K562 (cell line): ENCODE results near the gene DEPDC1B. TPM values are rescaled to one million over a fixed set of nuclear protein-coding genes. Genes with fewer than 3 reads are reported as not detected.

Source experiments
- ATAC-seq: fragments of 200-7000 bp; cut with Tn5 transposase; 3 replicates; pipeline ENCODE4 v1.9.1; 2020; ENCODE audit warnings: moderate library complexity
- BruUV-seq: library from RNA; stranded (reverse); fragments of 400-500 nt; replicated peaks from 2 replicates; lab custom pipeline; 2021; lab: Mats Ljungman, UMichigan
- CTCF ChIA-PET: fragments of 300-600 bp; formaldehyde crosslinking; extraction: SDS; loops from one replicate; lab custom pipeline; 2021; ENCODE audit warnings: low intra/inter-chr PET ratio; lab: Yijun Ruan, JAX
- POLR2A ChIA-PET: fragments of 300-600, 350-650 bp; sonication (Branson Sonifier 250); formaldehyde crosslinking; extraction: SDS; loops from one replicate; lab custom pipeline; 2021; ENCODE audit warnings: antibody characterized with exemption, inconsistent platforms; lab: Yijun Ruan, JAX
- DNase-seq, 4 experiments: peaks; one replicate each; pipeline versions ENCODE4 v3.0.0 to v3.0.0-alpha.2; 2011 to 2018; ENCODE audit warnings: low spot score in 3 of 4, mixed read lengths in 3 of 4; ENCODE audit errors: extremely low read depth in 1 of 4
- FAIRE-seq: peaks from 2 replicates; lab custom pipeline; 2011; peaks lifted over from hg19 to GRCh38; lab: Jason Lieb, UNC
- H2AFZ ChIP-seq: 2 replicates; pipeline ENCODE4 v1.6.0; 2011; ENCODE audit warnings: low read depth, low read length, control low read depth, inconsistent platforms
- H3K27ac ChIP-seq: fragments of 200-600 bp; 3 replicates; pipeline ENCODE4 v1.8.0; 2011; ENCODE audit warnings: low read depth, mild to moderate bottlenecking, control low read depth, inconsistent platforms, low read length, moderate library complexity, mixed read lengths; ENCODE audit errors: extremely low read depth
- H3K27me3 ChIP-seq, 2 experiments: fragments of 300-600 bp in 1 of 2; 2 replicates in 1 of 2; 3 replicates in 1 of 2; pipeline versions ENCODE4 v1.6.0 to v1.8.0; 2011; ENCODE audit warnings: inconsistent platforms in 2 of 2, low read length in 2 of 2, mild to moderate bottlenecking in 1 of 2, mixed read lengths in 1 of 2, moderate library complexity in 1 of 2; ENCODE audit not compliant: control insufficient read depth in 2 of 2, insufficient read depth in 2 of 2
- H3K36me3 ChIP-seq: fragments of 300-600 bp; 3 replicates; pipeline ENCODE4 v1.8.0; 2011; ENCODE audit warnings: mild to moderate bottlenecking, low read length, inconsistent platforms; ENCODE audit not compliant: control insufficient read depth, insufficient read depth
- H3K4me1 ChIP-seq, 2 experiments: fragments of 200-600 bp in 1 of 2; replicated peaks in 1 of 2; 2 replicates in 1 of 2; 3 replicates in 1 of 2; pipeline versions ENCODE4 v1.5.1 to v1.8.0; 2011; ENCODE audit warnings: inconsistent platforms in 2 of 2, low read length in 2 of 2, mild to moderate bottlenecking in 1 of 2, mixed read lengths in 1 of 2, moderate library complexity in 1 of 2; ENCODE audit not compliant: control insufficient read depth in 2 of 2, insufficient read depth in 2 of 2
- H3K4me2 ChIP-seq: 2 replicates; pipeline ENCODE4 v1.6.1; 2011; ENCODE audit warnings: low read length, control low read depth, inconsistent platforms, mixed read lengths; ENCODE audit not compliant: insufficient read depth
- H3K4me3 ChIP-seq: fragments of 200-600 bp; sonication (generic), shearing (Covaris generic); 2 replicates; pipeline ENCODE4 v1.5.1; 2016; ENCODE audit warnings: control low read depth, inconsistent platforms
- H3K79me2 ChIP-seq: fragments of 200-600 bp; 3 replicates; pipeline ENCODE4 v1.8.0; 2011; ENCODE audit warnings: low read length, inconsistent platforms; ENCODE audit not compliant: control insufficient read depth, insufficient read depth
- H3K9ac ChIP-seq, 2 experiments: 2 replicates each; pipeline versions ENCODE4 v1.6.0 to v1.6.1; 2011; ENCODE audit warnings: low read depth in 2 of 2, low read length in 2 of 2, control low read depth in 1 of 2, inconsistent platforms in 1 of 2, mild to moderate bottlenecking in 1 of 2, mixed read lengths in 1 of 2; ENCODE audit not compliant: insufficient read depth in 1 of 2
- H3K9me1 ChIP-seq: one replicate; pipeline ENCODE4 v1.6.0; 2011; ENCODE audit warnings: inconsistent platforms, mild to moderate bottlenecking, low read length, moderate library complexity; ENCODE audit not compliant: control insufficient read depth, insufficient read depth
- H3K9me3 ChIP-seq: replicated peaks from 2 replicates; pipeline ENCODE4 v1.5.1; 2011; ENCODE audit warnings: low read depth, low read length, inconsistent platforms; ENCODE audit not compliant: control insufficient read depth, insufficient read depth
- H4K20me1 ChIP-seq: replicated peaks from 2 replicates; pipeline ENCODE4 v1.6.1; 2011; ENCODE audit warnings: low read length, inconsistent platforms, mixed read lengths; ENCODE audit not compliant: control insufficient read depth, insufficient read depth
- HNRNPLL ChIP-seq: fragments of 200-400 bp; formaldehyde crosslinking; IDR thresholded peaks from 2 replicates; pipeline ENCODE4 v1.6.1; 2017; ENCODE audit warnings: low read length, low read depth, mild to moderate bottlenecking; ENCODE audit not compliant: poor library complexity, severe bottlenecking
- NONO ChIP-seq, 2 experiments: fragments of 200-400 bp in 1 of 2; fragments of 450-650 bp in 1 of 2; formaldehyde crosslinking in 1 of 2; IDR thresholded peaks; 2 replicates each; pipeline ENCODE4 v1.6.1; 2017; ENCODE audit warnings: low read depth in 2 of 2, mild to moderate bottlenecking in 2 of 2, moderate library complexity in 2 of 2, low read length in 1 of 2
- RAD21 ChIP-seq, 2 experiments: fragments of 250-450 bp in 1 of 2; fragments of 450-650 bp in 1 of 2; sonication (Bioruptor Pico) in 1 of 2; formaldehyde crosslinking in 1 of 2; IDR thresholded peaks in 1 of 2; conservative IDR thresholded peaks in 1 of 2; 2 replicates each; pipeline versions ENCODE4 v1.4.0 to v1.8.0; 2020 to 2022; ENCODE audit warnings: mild to moderate bottlenecking in 2 of 2, moderate library complexity in 1 of 2
- ZNF766 ChIP-seq: fragments of 200-800 bp; sonication (Bioruptor generic); conservative IDR thresholded peaks from 2 replicates; pipeline ENCODE4 v1.6.1; 2016; ENCODE audit warnings: missing genetic modification characterization, missing compliant biosample characterization
- WGBS: fragments of 100-300 bp; shearing (Covaris generic); methylation state at CpG from one replicate; pipeline ENCODE4 v1.1.6; 2016; ENCODE audit warnings: low coverage, mixed read lengths; ENCODE audit not compliant: insufficient coverage; ENCODE audit errors: missing lambda C conversion rate; 5-methylcytosine and 5-hydroxymethylcytosine counted together
- in situ Hi-C: fragments of 300-500 bp; cut with MboI; formaldehyde crosslinking; loops from 4 replicates; pipeline ENCODE4 v1.15.0; 2018; ENCODE audit warnings: inconsistent platforms, mixed read lengths
- intact Hi-C: fragments of 100-400 bp; cut with micrococcal nuclease; formaldehyde crosslinking; loops from 2 replicates; pipeline ENCODE4 v1.14.2; 2022
- polyA plus RNA-seq, 8 experiments: library from polyadenylated mRNA; depleted of rRNA in 4 of 8; stranded (reverse) in 5 of 8; unstranded in 3 of 8; fragments of >200 nt; fragmentation: Nextera tagmentation in 2 of 8; fragmentation: Illumina TruSeq in 1 of 8; extraction: Ambion mirVana in 2 of 8; extraction: Trizol in 1 of 8; gene quantifications; 2 replicates each; pipeline versions ENCODE4 v1.2.1 to v1.2.3, GENCODE V29; 2011 to 2014; ENCODE audit warnings: inconsistent platforms in 1 of 8, missing spikeins in 1 of 8
- total RNA-seq, 7 experiments: library from RNA; depleted of rRNA in 6 of 7; stranded (reverse); fragments of >200 nt in 6 of 7; fragmentation: Illumina TruSeq in 2 of 7; extraction: Trizol in 2 of 7; gene quantifications; 2 replicates each; pipeline versions ENCODE4 v1.2.1 to v1.2.3, GENCODE V29; 2011 to 2021; ENCODE audit warnings: low replicate concordance in 1 of 7
- TF ChIP-seq, protein P1 (sequence below): fragments of 450-650 bp; formaldehyde crosslinking; IDR thresholded peaks from 2 replicates; pipeline ENCODE4 v1.4.0; 2020; ENCODE audit warnings: mild to moderate bottlenecking
- TF ChIP-seq, protein P2 (sequence below), 3 experiments: IDR thresholded peaks in 2 of 3; conservative IDR thresholded peaks in 1 of 3; 2 replicates each; pipeline ENCODE4 v1.5.1; 2011 to 2012; ENCODE audit warnings: low read length in 3 of 3, mild to moderate bottlenecking in 3 of 3, control low read depth in 2 of 3, improper control_type of control experiment in 1 of 3, inconsistent platforms in 1 of 3, low read depth in 1 of 3, mixed read lengths in 1 of 3, moderate library complexity in 1 of 3; ENCODE audit not compliant: insufficient read depth in 2 of 3
- TF ChIP-seq, protein P3 (sequence below): sonication (generic); formaldehyde crosslinking; IDR thresholded peaks from 2 replicates; pipeline ENCODE4 v1.4.0; 2020; ENCODE audit warnings: mild to moderate bottlenecking, missing genetic modification reagents

DEPDC1B gene
- total and polyA plus RNA-seq, 9 of the 15 experiments (the other 6 are each of a cell fraction or from before 2014, with no cell fraction given), result 36.0 to 67.2 (median 44.5) TPM

DNA sequence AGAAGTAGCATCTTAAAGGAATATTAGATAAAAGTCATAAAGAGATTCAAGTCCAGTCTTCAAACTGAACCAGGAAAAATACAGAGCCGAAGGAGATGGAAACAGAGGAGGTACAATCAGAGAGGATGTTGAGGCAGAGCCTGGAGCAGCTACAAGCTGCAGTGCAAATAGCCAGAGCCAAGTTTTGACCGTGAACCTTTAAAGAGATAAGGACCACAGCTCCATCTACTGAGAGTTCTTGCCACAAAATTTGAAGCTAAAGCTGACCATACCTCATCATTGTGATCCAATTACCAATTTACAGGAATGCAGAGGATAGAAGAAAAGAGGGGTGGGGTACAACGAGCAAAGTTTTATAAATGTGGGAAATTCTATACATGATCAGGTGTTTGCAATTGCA lies 10.4 kb upstream of the DEPDC1B start:
- TF ChIP-seq, protein P1, sequence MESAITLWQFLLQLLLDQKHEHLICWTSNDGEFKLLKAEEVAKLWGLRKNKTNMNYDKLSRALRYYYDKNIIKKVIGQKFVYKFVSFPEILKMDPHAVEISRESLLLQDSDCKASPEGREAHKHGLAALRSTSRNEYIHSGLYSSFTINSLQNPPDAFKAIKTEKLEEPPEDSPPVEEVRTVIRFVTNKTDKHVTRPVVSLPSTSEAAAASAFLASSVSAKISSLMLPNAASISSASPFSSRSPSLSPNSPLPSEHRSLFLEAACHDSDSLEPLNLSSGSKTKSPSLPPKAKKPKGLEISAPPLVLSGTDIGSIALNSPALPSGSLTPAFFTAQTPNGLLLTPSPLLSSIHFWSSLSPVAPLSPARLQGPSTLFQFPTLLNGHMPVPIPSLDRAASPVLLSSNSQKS, result no peak
- TF ChIP-seq ZNF766 (CRISPR knock-in tag) (no peak), HNRNPLL (no peak), RAD21 (CRISPR knock-in tag; conservative IDR thresholded peaks at IDR 0.05 in 1 of 2, IDR thresholded peaks at IDR 0.05 in 1 of 2) (peak in 1 of 2 experiments; percentile 42; a peak in 3 of 4 replicates), NONO (IDR thresholded peaks at IDR 0.05; ENCODE audit: low read depth in 2 of 2, low read length in 1 of 2) (no peak)
- TF ChIP-seq, protein P2, sequence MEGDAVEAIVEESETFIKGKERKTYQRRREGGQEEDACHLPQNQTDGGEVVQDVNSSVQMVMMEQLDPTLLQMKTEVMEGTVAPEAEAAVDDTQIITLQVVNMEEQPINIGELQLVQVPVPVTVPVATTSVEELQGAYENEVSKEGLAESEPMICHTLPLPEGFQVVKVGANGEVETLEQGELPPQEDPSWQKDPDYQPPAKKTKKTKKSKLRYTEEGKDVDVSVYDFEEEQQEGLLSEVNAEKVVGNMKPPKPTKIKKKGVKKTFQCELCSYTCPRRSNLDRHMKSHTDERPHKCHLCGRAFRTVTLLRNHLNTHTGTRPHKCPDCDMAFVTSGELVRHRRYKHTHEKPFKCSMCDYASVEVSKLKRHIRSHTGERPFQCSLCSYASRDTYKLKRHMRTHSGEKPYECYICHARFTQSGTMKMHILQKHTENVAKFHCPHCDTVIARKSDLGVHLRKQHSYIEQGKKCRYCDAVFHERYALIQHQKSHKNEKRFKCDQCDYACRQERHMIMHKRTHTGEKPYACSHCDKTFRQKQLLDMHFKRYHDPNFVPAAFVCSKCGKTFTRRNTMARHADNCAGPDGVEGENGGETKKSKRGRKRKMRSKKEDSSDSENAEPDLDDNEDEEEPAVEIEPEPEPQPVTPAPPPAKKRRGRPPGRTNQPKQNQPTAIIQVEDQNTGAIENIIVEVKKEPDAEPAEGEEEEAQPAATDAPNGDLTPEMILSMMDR (IDR thresholded peaks at IDR 0.05 in 2 of 3, conservative IDR thresholded peaks at IDR 0.05 in 1 of 3; ENCODE audit: insufficient read depth in 2 of 3, low read depth in 1 of 3, low read length in 3 of 3), result 0 out of 6 replicates have a peak, but pooled peaks of 1 of the 3 experiments have one; percentile 15
- TF ChIP-seq, protein P3, sequence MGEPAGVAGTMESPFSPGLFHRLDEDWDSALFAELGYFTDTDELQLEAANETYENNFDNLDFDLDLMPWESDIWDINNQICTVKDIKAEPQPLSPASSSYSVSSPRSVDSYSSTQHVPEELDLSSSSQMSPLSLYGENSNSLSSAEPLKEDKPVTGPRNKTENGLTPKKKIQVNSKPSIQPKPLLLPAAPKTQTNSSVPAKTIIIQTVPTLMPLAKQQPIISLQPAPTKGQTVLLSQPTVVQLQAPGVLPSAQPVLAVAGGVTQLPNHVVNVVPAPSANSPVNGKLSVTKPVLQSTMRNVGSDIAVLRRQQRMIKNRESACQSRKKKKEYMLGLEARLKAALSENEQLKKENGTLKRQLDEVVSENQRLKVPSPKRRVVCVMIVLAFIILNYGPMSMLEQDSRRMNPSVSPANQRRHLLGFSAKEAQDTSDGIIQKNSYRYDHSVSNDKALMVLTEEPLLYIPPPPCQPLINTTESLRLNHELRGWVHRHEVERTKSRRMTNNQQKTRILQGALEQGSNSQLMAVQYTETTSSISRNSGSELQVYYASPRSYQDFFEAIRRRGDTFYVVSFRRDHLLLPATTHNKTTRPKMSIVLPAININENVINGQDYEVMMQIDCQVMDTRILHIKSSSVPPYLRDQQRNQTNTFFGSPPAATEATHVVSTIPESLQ (CRISPR knock-in tag), result no peak
- FAIRE-seq (peak; percentile 46), ATAC-seq (peak; percentile 55; the same call in 1 of the 3 replicates), DNase-seq (no peak)
- Histone ChIP-seq H3K27ac (no peak overlapping the region), H3K4me2 (no peak overlapping the region), H4K20me1 (no peaks in the 10 kb centered on the region), H3K4me1 (no peaks in the 10 kb centered on the region; a peak in 1 of 5 replicates), H3K9ac (no peak overlapping the region), H3K36me3 (no peaks in the 10 kb centered on the region), H2AFZ (no peak overlapping the region), H3K9me1 (no peaks in the 10 kb centered on the region), H3K4me3 (no peak overlapping the region), H3K27me3 (no peaks in the 10 kb centered on the region), H3K79me2 (no peaks in the 10 kb centered on the region), H3K9me3 (no peaks in the 10 kb centered on the region)
- 2% methylated on average over 3 of the region's 3 CpGs for WGBS
- ChIA-PET CTCF (no interaction called here), POLR2A (interaction anchor here (3.2 kb wide), 1 partner anchor 10 kb away, joined by 20 read pairs; the partner anchor contains the start of gene DEPDC1B)
- no TSS peak for BruUV-seq
- in situ Hi-C loops, result no loop called here
- intact Hi-C loops, result no loop called here
